WTC11 (cell line): ENCODE data around the gene KIAA1671. TPM values are rescaled to one million over a fixed set of nuclear protein-coding genes. Genes with fewer than 3 reads are reported as not detected.

Experiments used
- ATAC-seq: fragments of 200-7000 bp; cut with Tn5 transposase; 2 replicates; pipeline ENCODE4 v1.10.0; 2021; ENCODE audit warnings: mild to moderate bottlenecking, moderate library complexity
- CTCF ChIA-PET: fragments of 300-600 bp; sonication (Branson Sonifier 250); formaldehyde crosslinking; loops from one replicate; lab custom pipeline; 2021; ENCODE audit warnings: antibody characterized with exemption; lab: Charles Lee
- POLR2A ChIA-PET: fragments of 350-600 bp; sonication (Branson Sonifier 250); formaldehyde crosslinking; loops from one replicate; lab custom pipeline; 2021; ENCODE audit warnings: antibody characterized with exemption; lab: Charles Lee
- DNase-seq: peaks from one replicate; pipeline ENCODE4 v3.0.0; 2021; ENCODE audit warnings: low spot score
- H3K27ac Mint-ChIP-seq: 2 replicates; pipeline ENCODE4 v1.8.0; 2021; ENCODE audit warnings: mixed read lengths
- H3K27me3 Mint-ChIP-seq: 2 replicates; pipeline ENCODE4 v1.8.0; 2021; ENCODE audit warnings: low read depth, mild to moderate bottlenecking, moderate library complexity, mixed read lengths
- H3K36me3 Mint-ChIP-seq: 2 replicates; pipeline ENCODE4 v1.8.0; 2021; ENCODE audit warnings: mixed read lengths
- H3K4me1 Mint-ChIP-seq: 2 replicates; pipeline ENCODE4 v1.8.0; 2022; ENCODE audit warnings: mixed read lengths
- H3K4me3 Mint-ChIP-seq: 2 replicates; pipeline ENCODE4 v1.8.0; 2021; ENCODE audit warnings: mild to moderate bottlenecking, moderate library complexity, mixed read lengths
- H3K9me3 Mint-ChIP-seq: 2 replicates; pipeline ENCODE4 v1.8.0; 2021; ENCODE audit warnings: mixed read lengths
- AR ChIP-seq: fragments of 250-450 bp; sonication (Bioruptor Pico); IDR thresholded peaks from 2 replicates; pipeline ENCODE4 v1.9.0; 2021; ENCODE audit warnings: mild to moderate bottlenecking
- ATF2 ChIP-seq: sonication (generic); formaldehyde crosslinking; IDR thresholded peaks from 2 replicates; pipeline ENCODE4 v1.8.1; 2022; ENCODE audit warnings: low read depth, missing genetic modification reagents, borderline replicate concordance
- ATF3 ChIP-seq: sonication (generic); formaldehyde crosslinking; conservative IDR thresholded peaks from 2 replicates; pipeline ENCODE4 v1.8.1; 2022; ENCODE audit warnings: mild to moderate bottlenecking, missing genetic modification reagents
- ATF6 ChIP-seq: sonication (generic); formaldehyde crosslinking; IDR thresholded peaks from 2 replicates; pipeline ENCODE4 v1.8.1; 2023; ENCODE audit warnings: mild to moderate bottlenecking, missing genetic modification reagents
- CTCF ChIP-seq: fragments of 200-600 bp; IDR thresholded peaks from 2 replicates; pipeline ENCODE4 v1.8.0; 2022; ENCODE audit warnings: antibody characterized with exemption
- EMX1 ChIP-seq: fragments of 250-450 bp; sonication (Bioruptor Pico); IDR thresholded peaks from 2 replicates; pipeline ENCODE4 v1.8.0; 2021; ENCODE audit warnings: mild to moderate bottlenecking
- JUN ChIP-seq: sonication (generic); formaldehyde crosslinking; IDR thresholded peaks from 2 replicates; pipeline ENCODE4 v1.8.0; 2023; ENCODE audit warnings: mild to moderate bottlenecking, missing genetic modification reagents
- MAX ChIP-seq: sonication (generic); formaldehyde crosslinking; IDR thresholded peaks from 2 replicates; pipeline ENCODE4 v1.8.0; 2022; ENCODE audit warnings: mild to moderate bottlenecking, missing genetic modification reagents
- SOX15 ChIP-seq: fragments of 250-450 bp; sonication (Bioruptor Pico); IDR thresholded peaks from 2 replicates; pipeline ENCODE4 v1.9.0; 2021; ENCODE audit warnings: mild to moderate bottlenecking
- STAT6 ChIP-seq: sonication (generic); formaldehyde crosslinking; conservative IDR thresholded peaks from 2 replicates; pipeline ENCODE4 v1.8.1; 2023; ENCODE audit warnings: mild to moderate bottlenecking, low read depth, missing genetic modification reagents, moderate library complexity
- USF2 ChIP-seq: sonication (generic); formaldehyde crosslinking; IDR thresholded peaks from 2 replicates; pipeline ENCODE4 v1.8.1; 2023; ENCODE audit warnings: mild to moderate bottlenecking, missing genetic modification reagents, moderate library complexity
- ZBTB21 ChIP-seq: sonication (generic); formaldehyde crosslinking; IDR thresholded peaks from 2 replicates; pipeline ENCODE4 v1.8.1; 2023; ENCODE audit warnings: mild to moderate bottlenecking, missing genetic modification reagents, borderline replicate concordance
- ZNF263 ChIP-seq: sonication (generic); formaldehyde crosslinking; IDR thresholded peaks from 2 replicates; pipeline ENCODE4 v1.8.1; 2022; ENCODE audit warnings: low read depth, mild to moderate bottlenecking, moderate library complexity, missing genetic modification reagents
- ZNF416 ChIP-seq: fragments of 250-450 bp; sonication (Bioruptor Pico); IDR thresholded peaks from 2 replicates; pipeline ENCODE4 v1.9.0; 2021; ENCODE audit warnings: mild to moderate bottlenecking, inconsistent platforms
- ZNF512 ChIP-seq: sonication (generic); formaldehyde crosslinking; IDR thresholded peaks from 2 replicates; pipeline ENCODE4 v1.8.1; 2022; ENCODE audit warnings: missing genetic modification reagents, borderline replicate concordance
- total RNA-seq: library from RNA; stranded (reverse); gene quantifications from 3 replicates; pipeline ENCODE4 v1.2.3, GENCODE V29; 2021

KIAA1671 gene
- total RNA-seq, 1 experiment from 2014 or later = 26.0 TPM

- H3K27ac Mint-ChIP-seq = peak overlapping the region; percentile 9
- H3K4me1 Mint-ChIP-seq = peaks cover 50% of the 10 kb centered on the region
- CTCF ChIA-PET = interaction anchor here (0.6 kb wide), 1 partner anchor 62 kb away, joined by 4 read pairs; no protein-coding TSS in a partner anchor
- ATAC-seq (no peak), DNase-seq (no peak)
- H3K4me3 Mint-ChIP-seq = no peak overlapping the region
- POLR2A ChIA-PET = interaction anchor here (1.0 kb wide), 1 partner anchor 16 kb away, joined by 3 read pairs; no protein-coding TSS in a partner anchor
- H3K36me3 Mint-ChIP-seq = no peaks in the 10 kb centered on the region; the same call in none of the 2 replicates
- no peak for TF ChIP-seq JUN (CRISPR knock-in tag)
- TF ChIP-seq ATF6 (CRISPR knock-in tag) = no peak
- TF ChIP-seq STAT6 (CRISPR knock-in tag) = no peak
- no peak for TF ChIP-seq ZBTB21
- no peak for TF ChIP-seq AR
- TF ChIP-seq MAX = no peak
- H3K9me3 Mint-ChIP-seq = no peaks in the 10 kb centered on the region
- H3K27me3 Mint-ChIP-seq = no peaks in the 10 kb centered on the region
These were observed 28.6 kb downstream of the KIAA1671 start for GRCh38 chr22:24981066-24981465.

- Mint-ChIP-seq H3K4me3 (no peak overlapping the region), H3K27ac (no peak overlapping the region; the same call in 1 of the 2 replicates), H3K4me1 (peaks cover 45% of the 10 kb centered on the region), H3K36me3 (no peaks in the 10 kb centered on the region; the same call in none of the 2 replicates), H3K27me3 (no peaks in the 10 kb centered on the region), H3K9me3 (no peaks in the 10 kb centered on the region)
- DNase-seq (no peak), ATAC-seq (no peak)
- CTCF ChIA-PET = interaction anchor here (0.6 to 1.3 kb wide), 2 partner anchors 46 to 62 kb away, joined by 4 read pairs; no protein-coding TSS in a partner anchor
- POLR2A ChIA-PET = no interaction called here
- TF ChIP-seq EMX1 (CRISPR knock-in tag) (no peak), JUN (CRISPR knock-in tag) (no peak), ZBTB21 (no peak), STAT6 (CRISPR knock-in tag) (no peak), CTCF (no peak), SOX15 (CRISPR knock-in tag) (no peak), USF2 (CRISPR knock-in tag) (no peak), ZNF263 (CRISPR knock-in tag) (no peak), ATF2 (CRISPR knock-in tag) (no peak), ZNF512 (CRISPR knock-in tag) (no peak), ATF3 (CRISPR knock-in tag) (no peak), ZNF416 (no peak)
These were observed 29.1 kb downstream of the KIAA1671 start for GRCh38 chr22:24981656-24982055.
